H9 (cell line): Measurements from ENCODE around the gene NKG7. TPM values are rescaled to one million over a fixed set of nuclear protein-coding genes. Genes with fewer than 3 reads are reported as not detected.

Source experiments
- DNase-seq: peaks from one replicate; pipeline ENCODE4 v3.0.0-alpha.2; 2017
- H2AFZ ChIP-seq: one replicate; pipeline ENCODE4 v1.6.1; 2013; ENCODE audit warnings: mild to moderate bottlenecking, low read length, control low read depth, moderate library complexity
- H2AK5ac ChIP-seq: 2 replicates; pipeline ENCODE4 v1.6.1; 2013; ENCODE audit warnings: low read length, control low read depth, mixed read lengths; ENCODE audit not compliant: insufficient read length
- H2BK120ac ChIP-seq: one replicate; pipeline ENCODE4 v1.6.1; 2013; ENCODE audit warnings: low read depth, mild to moderate bottlenecking, low read length, control low read depth, inconsistent platforms; ENCODE audit not compliant: poor library complexity, severe bottlenecking
- H2BK12ac ChIP-seq: 2 replicates; pipeline ENCODE4 v1.6.1; 2013; ENCODE audit warnings: low read length, control low read depth, mixed read lengths, low read depth; ENCODE audit not compliant: insufficient read length
- H2BK15ac ChIP-seq: 2 replicates; pipeline ENCODE4 v1.6.1; 2013; ENCODE audit warnings: low read depth, low read length, control low read depth
- H2BK20ac ChIP-seq: one replicate; pipeline ENCODE4 v1.6.1; 2013; ENCODE audit warnings: low read depth, mild to moderate bottlenecking, low read length, control low read depth, inconsistent platforms; ENCODE audit not compliant: poor library complexity, severe bottlenecking
- H2BK5ac ChIP-seq: 2 replicates; pipeline ENCODE4 v1.6.1; 2013; ENCODE audit warnings: low read length, control low read depth, mixed read lengths; ENCODE audit not compliant: insufficient read length
- H3K14ac ChIP-seq: 2 replicates; pipeline ENCODE4 v1.6.1; 2013; ENCODE audit warnings: low read length, control low read depth; ENCODE audit not compliant: insufficient read depth
- H3K18ac ChIP-seq: 2 replicates; pipeline ENCODE4 v1.6.1; 2013; ENCODE audit warnings: low read depth, mild to moderate bottlenecking, mixed read lengths, low read length, control low read depth; ENCODE audit not compliant: insufficient read length
- H3K23ac ChIP-seq: 2 replicates; pipeline ENCODE4 v1.6.1; 2013; ENCODE audit warnings: low read length, control low read depth, mixed read lengths, low read depth; ENCODE audit not compliant: insufficient read length
- H3K23me2 ChIP-seq: 2 replicates; pipeline ENCODE4 v1.6.1; 2013; ENCODE audit warnings: low read depth, mild to moderate bottlenecking, mixed read lengths, low read length, control low read depth; ENCODE audit not compliant: insufficient read length, poor library complexity, severe bottlenecking
- H3K27ac ChIP-seq: 2 replicates; pipeline ENCODE4 v1.5.1; 2013; ENCODE audit warnings: low read length, control low read depth, mixed read lengths, low read depth; ENCODE audit not compliant: insufficient read length
- H3K27me3 ChIP-seq: 2 replicates; pipeline ENCODE4 v1.6.1; 2013; ENCODE audit warnings: low read length, control low read depth, inconsistent platforms; ENCODE audit not compliant: insufficient read depth
- H3K4ac ChIP-seq: 2 replicates; pipeline ENCODE4 v1.6.1; 2013; ENCODE audit warnings: low read depth, mild to moderate bottlenecking, control low read depth, inconsistent platforms, low read length, moderate library complexity
- H3K4me1 ChIP-seq: 2 replicates; pipeline ENCODE4 v1.6.1; 2013; ENCODE audit warnings: low read length, control low read depth, inconsistent platforms; ENCODE audit not compliant: insufficient read depth
- H3K4me2 ChIP-seq: 2 replicates; pipeline ENCODE4 v1.6.1; 2013; ENCODE audit warnings: low read length, control low read depth, mixed read lengths; ENCODE audit not compliant: insufficient read length, insufficient read depth
- H3K56ac ChIP-seq: 2 replicates; pipeline ENCODE4 v1.6.1; 2013; ENCODE audit warnings: low read depth, mild to moderate bottlenecking, mixed read lengths, low read length, control low read depth; ENCODE audit not compliant: insufficient read length
- H3K79me1 ChIP-seq: 2 replicates; pipeline ENCODE4 v1.6.1; 2013; ENCODE audit warnings: low read depth, mild to moderate bottlenecking, moderate library complexity, low read length, control low read depth, inconsistent platforms; ENCODE audit not compliant: insufficient read depth, poor library complexity, severe bottlenecking
- H3K79me2 ChIP-seq: 2 replicates; pipeline ENCODE4 v1.6.1; 2013; ENCODE audit warnings: low read length, control low read depth, inconsistent platforms; ENCODE audit not compliant: insufficient read depth
- H3K9ac ChIP-seq: 2 replicates; pipeline ENCODE4 v1.6.1; 2013; ENCODE audit warnings: low read length, control low read depth, mixed read lengths; ENCODE audit not compliant: insufficient read length; ENCODE audit errors: extremely low read depth
- H3K9me3 ChIP-seq: one replicate; pipeline ENCODE4 v1.6.1; 2013; ENCODE audit warnings: low read depth, low read length, inconsistent platforms; ENCODE audit not compliant: control insufficient read depth
- H3T11ph ChIP-seq: one replicate; pipeline ENCODE4 v1.6.1; 2013; ENCODE audit warnings: mild to moderate bottlenecking, low read length, control low read depth, inconsistent platforms
- H4K20me1 ChIP-seq: one replicate; pipeline ENCODE4 v1.6.1; 2013; ENCODE audit not compliant: control insufficient read depth, insufficient read length, insufficient read depth
- H4K5ac ChIP-seq: 2 replicates; pipeline ENCODE4 v1.6.1; 2013; ENCODE audit warnings: low read depth, mild to moderate bottlenecking, mixed read lengths, low read length, control low read depth; ENCODE audit not compliant: insufficient read length
- H4K8ac ChIP-seq: replicated peaks from 2 replicates; pipeline ENCODE4 v1.6.1; 2013; ENCODE audit warnings: low read length, control low read depth, mixed read lengths, low read depth; ENCODE audit not compliant: insufficient read length
- H4K91ac ChIP-seq: 2 replicates; pipeline ENCODE4 v1.6.1; 2013; ENCODE audit warnings: low read depth, mild to moderate bottlenecking, moderate library complexity, mixed read lengths, low read length, control low read depth; ENCODE audit not compliant: insufficient read length
- H3K27ac Mint-ChIP-seq, 3 experiments: 2 replicates in 2 of 3; 3 replicates in 1 of 3; pipeline ENCODE4 v1.8.0; 2020 to 2021; ENCODE audit warnings: mixed read lengths in 3 of 3, mild to moderate bottlenecking in 1 of 3, moderate library complexity in 1 of 3
- H3K27me3 Mint-ChIP-seq: 2 replicates; pipeline ENCODE4 v1.8.0; 2021; ENCODE audit warnings: low read depth, mild to moderate bottlenecking, moderate library complexity, mixed read lengths
- H3K36me3 Mint-ChIP-seq, 3 experiments: 2 replicates in 2 of 3; 3 replicates in 1 of 3; pipeline ENCODE4 v1.8.0; 2020 to 2021; ENCODE audit warnings: low read depth in 3 of 3, mixed read lengths in 3 of 3; ENCODE audit not compliant: insufficient read depth in 1 of 3
- H3K4me1 Mint-ChIP-seq, 2 experiments: 2 replicates each; pipeline ENCODE4 v1.8.0; 2020; ENCODE audit warnings: mixed read lengths in 2 of 2
- H3K4me3 Mint-ChIP-seq, 2 experiments: 2 replicates in 1 of 2; 3 replicates in 1 of 2; pipeline ENCODE4 v1.8.0; 2020 to 2021; ENCODE audit warnings: mild to moderate bottlenecking in 2 of 2, mixed read lengths in 2 of 2, moderate library complexity in 1 of 2
- H3K9me3 Mint-ChIP-seq, 2 experiments: 2 replicates in 1 of 2; 3 replicates in 1 of 2; pipeline ENCODE4 v1.8.0; 2020; ENCODE audit warnings: mild to moderate bottlenecking in 2 of 2, mixed read lengths in 2 of 2, moderate library complexity in 1 of 2
- CTCF ChIP-seq: fragments of 200-600 bp; sonication (generic); conservative IDR thresholded peaks from 3 replicates; pipeline ENCODE4 v1.8.0; 2021; ENCODE audit warnings: antibody characterized with exemption, mild to moderate bottlenecking
- WGBS: extraction: QIAGEN DNeasy Blood & Tissue Kit; methylation state at CpG from one replicate; pipeline ENCODE4 v1.1.7; 2013; ENCODE audit warnings: missing lambda C conversion rate, low lambda C conversion rate, mixed read lengths; ENCODE audit not compliant: insufficient read length; ENCODE audit errors: extremely low coverage; 5-methylcytosine and 5-hydroxymethylcytosine counted together
- total RNA-seq: library from RNA; stranded (reverse); gene quantifications from 2 replicates; pipeline ENCODE4 v1.2.1, GENCODE V29; 2021

The NKG7 gene
- total RNA-seq, 1 experiment from 2014 or later = not detected

DNA sequence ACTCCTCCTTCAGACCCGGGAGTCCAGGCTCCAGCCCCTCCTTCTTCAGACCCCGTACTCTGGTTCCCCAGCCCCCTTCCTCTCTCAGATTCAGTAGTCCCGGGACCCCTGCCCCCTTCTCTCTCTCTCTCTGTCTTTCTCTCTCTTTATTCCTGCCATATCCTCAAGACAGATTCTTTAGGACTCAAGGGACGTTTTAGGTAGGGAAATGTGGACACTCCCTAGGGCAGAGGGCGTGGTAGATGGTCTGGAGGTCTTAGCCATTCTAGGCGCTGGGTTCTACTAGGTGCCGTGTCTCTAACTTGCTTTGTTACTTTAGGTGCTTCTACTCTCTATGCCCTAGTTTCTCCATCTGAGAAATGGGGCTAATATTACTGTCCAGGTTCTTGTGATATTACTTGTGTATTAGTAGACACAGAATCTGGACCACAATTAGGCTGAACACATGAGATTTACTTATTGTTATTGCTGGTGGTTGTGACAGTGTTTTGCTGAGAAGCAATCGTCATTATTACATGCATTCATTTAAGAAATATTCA, 18.7 kb upstream of the NKG7 start:
- Histone ChIP-seq H3K27ac (no peak overlapping the region), H3K27me3 (no peaks in the 10 kb centered on the region), H2BK12ac (no peak overlapping the region), H2BK120ac (no peak overlapping the region), H3T11ph (no peak overlapping the region), H2AFZ (peak overlapping the region; percentile 41), H3K79me1 (no peaks in the 10 kb centered on the region), H3K79me2 (no peaks in the 10 kb centered on the region), H3K4ac (no peak overlapping the region), H3K14ac (no peak overlapping the region), H4K20me1 (no peaks in the 10 kb centered on the region), H3K23me2 (peaks cover 8% of the 10 kb centered on the region), H2BK15ac (no peak overlapping the region), H3K9ac (no peak overlapping the region), H3K4me2 (peak overlapping the region; percentile 48), H3K56ac (no peak overlapping the region), H3K23ac (no peak overlapping the region), H3K18ac (no peak overlapping the region), H3K4me1 (no peaks in the 10 kb centered on the region), H4K5ac (no peak overlapping the region), H3K9me3 (no peaks in the 10 kb centered on the region), H2BK20ac (no peak overlapping the region), H4K91ac (no peak overlapping the region), H4K8ac (no peak overlapping the region), H2AK5ac (no peak overlapping the region), H2BK5ac (no peak overlapping the region)
- peaks cover 16 to 45% of the 10 kb centered on the region in 2 experiments for H3K4me1 Mint-ChIP-seq
- H3K9me3 Mint-ChIP-seq = no peaks in the 10 kb centered on the region; a peak in 2 of 5 replicates
- peaks cover 3% of the 10 kb centered on the region; the same call in 1 of the 2 replicates for H3K27me3 Mint-ChIP-seq
- WGBS = no CpG with 5 or more reads among the region's 8 CpGs
- no peaks in the 10 kb centered on the region; a peak in 2 of 7 replicates for H3K36me3 Mint-ChIP-seq
- no peak for TF ChIP-seq CTCF
- no peak for DNase-seq
- peak overlapping the region; percentile 46 to 71; a peak in 4 of 5 replicates for H3K4me3 Mint-ChIP-seq
- H3K27ac Mint-ChIP-seq = peak overlapping the region in 2 of 3 experiments; percentile 82 to 95; a peak in 4 of 7 replicates
